ENCODE measurements around the gene CD82. TPM values are rescaled to one million over a fixed set of nuclear protein-coding genes. Genes with fewer than 3 reads are reported as not detected.

The CD82 gene
- total RNA-seq, 1 experiment from 2014 or later, result 8.2 TPM

DNA sequence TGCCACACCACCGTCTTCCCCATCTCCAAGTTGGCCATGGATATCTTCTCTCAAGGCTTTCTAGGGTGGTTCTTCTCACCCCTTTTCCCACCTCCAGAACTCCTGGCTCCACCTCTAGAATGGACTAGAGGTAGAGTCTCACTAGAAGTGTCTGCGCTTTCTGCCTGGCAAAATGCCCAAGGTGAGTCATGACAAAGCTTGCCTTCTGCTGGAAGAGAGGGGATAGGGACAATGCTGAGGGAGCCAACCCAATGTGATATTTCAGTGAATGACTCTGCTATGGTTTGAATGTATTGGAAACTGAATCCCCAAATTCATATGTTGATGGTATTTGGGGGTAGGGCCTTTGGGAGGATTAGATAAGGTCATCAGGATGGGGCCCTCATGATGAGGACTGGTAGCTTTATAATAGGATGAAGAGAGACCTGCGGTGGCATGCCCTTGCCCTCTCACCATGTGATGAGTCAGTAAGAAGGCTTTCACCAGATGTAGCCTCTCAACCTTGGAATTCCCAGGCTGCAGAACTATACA lies 4.1 kb upstream of the CD82 start:
- TF ChIP-seq, protein P1, sequence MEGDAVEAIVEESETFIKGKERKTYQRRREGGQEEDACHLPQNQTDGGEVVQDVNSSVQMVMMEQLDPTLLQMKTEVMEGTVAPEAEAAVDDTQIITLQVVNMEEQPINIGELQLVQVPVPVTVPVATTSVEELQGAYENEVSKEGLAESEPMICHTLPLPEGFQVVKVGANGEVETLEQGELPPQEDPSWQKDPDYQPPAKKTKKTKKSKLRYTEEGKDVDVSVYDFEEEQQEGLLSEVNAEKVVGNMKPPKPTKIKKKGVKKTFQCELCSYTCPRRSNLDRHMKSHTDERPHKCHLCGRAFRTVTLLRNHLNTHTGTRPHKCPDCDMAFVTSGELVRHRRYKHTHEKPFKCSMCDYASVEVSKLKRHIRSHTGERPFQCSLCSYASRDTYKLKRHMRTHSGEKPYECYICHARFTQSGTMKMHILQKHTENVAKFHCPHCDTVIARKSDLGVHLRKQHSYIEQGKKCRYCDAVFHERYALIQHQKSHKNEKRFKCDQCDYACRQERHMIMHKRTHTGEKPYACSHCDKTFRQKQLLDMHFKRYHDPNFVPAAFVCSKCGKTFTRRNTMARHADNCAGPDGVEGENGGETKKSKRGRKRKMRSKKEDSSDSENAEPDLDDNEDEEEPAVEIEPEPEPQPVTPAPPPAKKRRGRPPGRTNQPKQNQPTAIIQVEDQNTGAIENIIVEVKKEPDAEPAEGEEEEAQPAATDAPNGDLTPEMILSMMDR (conservative IDR thresholded peaks at IDR 0.05; ENCODE audit: low read depth, low read length), result no peak
- TF ChIP-seq EZH2 (IDR thresholded peaks at IDR 0.05; ENCODE audit: borderline replicate concordance, low read depth, low read length, poor library complexity, severe bottlenecking), result no peak
- DNase-seq (ENCODE audit: low spot score), result no peak
- POLR2A ChIA-PET (ENCODE audit: low non-redundant PET), result interaction anchor here (0.7 kb wide), 1 partner anchor 376 kb away, joined by 3 read pairs; no protein-coding TSS in a partner anchor
- CTCF ChIA-PET, result interaction anchor here (1.3 kb wide), 1 partner anchor 56 kb away, joined by 7 read pairs; no protein-coding TSS in a partner anchor
- Histone ChIP-seq H3K36me3 (ENCODE audit: insufficient read depth, low read length, poor library complexity, severe bottlenecking) (no peaks in the 10 kb centered on the region), H3K27me3 (replicated peaks; ENCODE audit: insufficient read depth, low read depth, low read length, poor library complexity) (no peaks in the 10 kb centered on the region), H3K9me3 (ENCODE audit: low read depth, low read length, poor library complexity, severe bottlenecking) (no peaks in the 10 kb centered on the region), H3K27ac (ENCODE audit: low read depth, low read length, poor library complexity, severe bottlenecking) (no peak overlapping the region), H3K4me1 (ENCODE audit: insufficient read depth, low read length, poor library complexity, severe bottlenecking) (peaks cover 26% of the 10 kb centered on the region), H3K4me3 (ENCODE audit: low read depth, low read length, poor library complexity, severe bottlenecking) (no peak overlapping the region)
- no TSS peak for BruUV-seq (replicated peaks)
- intact Hi-C loops (cut with micrococcal nuclease; ENCODE audit: unreplicated experiment), result no loop called here

DNA sequence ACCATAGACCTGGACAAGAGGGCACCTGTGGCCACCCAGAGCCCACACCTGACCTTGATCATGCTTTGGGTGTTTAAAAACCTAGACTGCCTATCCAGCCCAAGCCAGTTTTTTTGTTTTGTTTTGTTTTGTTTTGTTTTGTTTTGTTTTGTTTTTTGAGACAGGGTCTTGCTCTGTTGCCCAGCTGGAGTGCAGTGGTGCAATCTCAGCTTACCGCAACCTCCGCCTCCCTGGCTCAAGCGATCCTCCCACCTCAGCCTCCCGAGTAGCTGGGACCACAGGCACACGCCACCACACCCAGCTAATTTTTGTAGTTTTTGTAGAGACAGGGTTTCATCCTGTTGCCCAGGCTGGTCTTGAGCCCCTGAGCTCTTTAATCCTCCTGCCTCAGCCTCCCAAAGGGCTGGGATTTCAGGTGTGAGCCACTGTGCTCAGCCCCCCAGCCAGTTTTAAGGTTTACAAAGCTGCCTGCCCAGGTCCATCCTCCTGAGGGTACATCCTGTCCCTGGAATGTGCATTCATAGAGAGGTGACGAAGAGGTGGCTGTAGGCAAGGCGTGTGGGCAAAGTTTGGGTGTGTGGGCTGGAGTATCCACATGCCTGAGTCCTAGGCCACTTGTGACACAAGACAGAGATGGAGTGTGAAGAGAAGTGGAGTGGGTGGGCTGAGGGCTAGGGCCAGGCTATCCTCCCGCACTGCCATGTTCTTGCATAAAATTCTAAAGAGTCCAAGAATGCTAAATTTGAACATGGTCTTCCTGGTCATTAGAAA lies 3.3 kb upstream of the CD82 start:
- Histone ChIP-seq H3K9me3 (ENCODE audit: low read depth, low read length, poor library complexity, severe bottlenecking) (no peaks in the 10 kb centered on the region), H3K27ac (ENCODE audit: low read depth, low read length, poor library complexity, severe bottlenecking) (no peak overlapping the region), H3K36me3 (ENCODE audit: insufficient read depth, low read length, poor library complexity, severe bottlenecking) (no peaks in the 10 kb centered on the region), H3K27me3 (replicated peaks; ENCODE audit: insufficient read depth, low read depth, low read length, poor library complexity) (no peaks in the 10 kb centered on the region), H3K4me1 (ENCODE audit: insufficient read depth, low read length, poor library complexity, severe bottlenecking) (peaks cover 27% of the 10 kb centered on the region), H3K4me3 (ENCODE audit: low read depth, low read length, poor library complexity, severe bottlenecking) (no peak overlapping the region)
- ChIA-PET POLR2A (ENCODE audit: low non-redundant PET) (no interaction called here), CTCF (no interaction called here)
- no TSS peak for BruUV-seq (replicated peaks)
- TF ChIP-seq, protein P1 (conservative IDR thresholded peaks at IDR 0.05; ENCODE audit: low read depth, low read length), result no peak
- TF ChIP-seq EZH2 (IDR thresholded peaks at IDR 0.05; ENCODE audit: borderline replicate concordance, low read depth, low read length, poor library complexity, severe bottlenecking), result no peak
- no peak for DNase-seq (ENCODE audit: low spot score)
- intact Hi-C loops (cut with micrococcal nuclease; ENCODE audit: unreplicated experiment), result no loop called here

DNA sequence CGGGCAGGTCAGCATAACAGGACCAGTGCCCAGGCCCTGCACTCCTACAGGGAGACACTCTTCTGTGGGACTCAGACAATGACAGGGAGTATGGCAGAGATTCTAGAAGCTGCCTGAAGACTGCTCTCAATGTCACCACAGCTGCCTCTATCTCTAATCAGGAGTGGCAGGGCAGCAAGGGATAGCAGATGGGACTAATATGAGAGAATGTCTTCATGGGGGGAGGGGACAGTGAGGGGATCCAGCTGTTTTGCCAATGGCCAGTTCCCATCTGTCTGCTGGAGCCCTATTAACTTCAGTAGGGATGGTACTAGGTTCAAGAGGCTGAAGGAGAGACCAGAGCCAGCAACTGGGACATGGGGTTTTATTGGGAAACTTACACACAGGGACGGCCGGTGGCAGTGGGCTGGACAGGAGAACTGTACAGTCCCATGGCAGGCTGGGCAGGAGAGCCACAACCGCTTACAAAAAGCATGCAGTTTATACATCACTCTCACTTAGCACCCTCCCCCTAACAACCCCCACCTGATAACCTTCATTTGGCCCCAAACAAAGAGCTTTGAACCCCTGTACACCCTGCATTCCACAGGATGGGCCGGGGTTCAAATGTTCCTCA lies 2.5 kb upstream of the CD82 start:
- POLR2A ChIA-PET (ENCODE audit: low non-redundant PET), result no interaction called here
- Histone ChIP-seq H3K4me3 (ENCODE audit: low read depth, low read length, poor library complexity, severe bottlenecking) (no peak overlapping the region), H3K4me1 (ENCODE audit: insufficient read depth, low read length, poor library complexity, severe bottlenecking) (peaks cover 27% of the 10 kb centered on the region), H3K27ac (ENCODE audit: low read depth, low read length, poor library complexity, severe bottlenecking) (no peak overlapping the region), H3K9me3 (ENCODE audit: low read depth, low read length, poor library complexity, severe bottlenecking) (no peaks in the 10 kb centered on the region), H3K36me3 (ENCODE audit: insufficient read depth, low read length, poor library complexity, severe bottlenecking) (no peaks in the 10 kb centered on the region), H3K27me3 (replicated peaks; ENCODE audit: insufficient read depth, low read depth, low read length, poor library complexity) (no peaks in the 10 kb centered on the region)
- BruUV-seq (replicated peaks), result no TSS peak
- CTCF ChIA-PET, result no interaction called here
- no peak for DNase-seq (ENCODE audit: low spot score)
- TF ChIP-seq EZH2 (IDR thresholded peaks at IDR 0.05; ENCODE audit: borderline replicate concordance, low read depth, low read length, poor library complexity, severe bottlenecking), result no peak
- intact Hi-C loops (cut with micrococcal nuclease; ENCODE audit: unreplicated experiment), result no loop called here

All from A673 (cell line).